Endothelial cell (in vitro differentiated cells): Measurements from ENCODE around the gene DOK5. TPM values are rescaled to one million over a fixed set of nuclear protein-coding genes. Genes with fewer than 3 reads are reported as not detected.

Source experiments
- DNase-seq: peaks from one replicate; pipeline ENCODE4 v3.0.0; 2021; ENCODE audit warnings: low spot score
- H3K27ac Mint-ChIP-seq: one replicate; pipeline ENCODE4 v1.8.0; 2021; ENCODE audit warnings: mixed read lengths, inconsistent platforms; ENCODE audit not compliant: unreplicated experiment
- H3K27me3 Mint-ChIP-seq: one replicate; pipeline ENCODE4 v1.8.0; 2021; ENCODE audit warnings: mild to moderate bottlenecking, moderate library complexity, mixed read lengths, inconsistent platforms; ENCODE audit not compliant: unreplicated experiment
- H3K36me3 Mint-ChIP-seq: one replicate; pipeline ENCODE4 v1.8.0; 2021; ENCODE audit warnings: mild to moderate bottlenecking, low read depth, mixed read lengths, inconsistent platforms; ENCODE audit not compliant: unreplicated experiment
- H3K4me1 Mint-ChIP-seq: one replicate; pipeline ENCODE4 v1.8.0; 2021; ENCODE audit warnings: mild to moderate bottlenecking, mixed read lengths, inconsistent platforms; ENCODE audit not compliant: unreplicated experiment
- H3K4me3 Mint-ChIP-seq: one replicate; pipeline ENCODE4 v1.8.0; 2021; ENCODE audit warnings: mild to moderate bottlenecking, mixed read lengths, inconsistent platforms; ENCODE audit not compliant: unreplicated experiment
- H3K9me3 Mint-ChIP-seq: one replicate; pipeline ENCODE4 v1.8.0; 2021; ENCODE audit warnings: mixed read lengths, inconsistent platforms; ENCODE audit not compliant: unreplicated experiment
- total RNA-seq: library from RNA; stranded (reverse); fragmentation: NEBNext Ultra II Directional; extraction: Animal tissue kit (Norgen Biotek cat#: 25700); gene quantifications from one replicate; pipeline ENCODE4 v1.2.1, GENCODE V29; 2021; ENCODE audit not compliant: unreplicated experiment
- TF ChIP-seq, protein P1 (sequence below): fragments of 200-600 bp; sonication (generic); IDR thresholded peaks from one replicate; pipeline ENCODE4 v1.5.0; 2021; ENCODE audit warnings: antibody characterized with exemption; ENCODE audit not compliant: unreplicated experiment

DOK5 gene
- total RNA-seq, 1 donor from 2014 or later = 0.26 TPM

- Mint-ChIP-seq H3K9me3 (no peaks in the 10 kb centered on the region), H3K27ac (no peak overlapping the region), H3K36me3 (no peaks in the 10 kb centered on the region), H3K4me3 (no peak overlapping the region), H3K4me1 (peaks cover 5% of the 10 kb centered on the region), H3K27me3 (peaks cover 2% of the 10 kb centered on the region)
- DNase-seq = no peak
- TF ChIP-seq, protein P1, sequence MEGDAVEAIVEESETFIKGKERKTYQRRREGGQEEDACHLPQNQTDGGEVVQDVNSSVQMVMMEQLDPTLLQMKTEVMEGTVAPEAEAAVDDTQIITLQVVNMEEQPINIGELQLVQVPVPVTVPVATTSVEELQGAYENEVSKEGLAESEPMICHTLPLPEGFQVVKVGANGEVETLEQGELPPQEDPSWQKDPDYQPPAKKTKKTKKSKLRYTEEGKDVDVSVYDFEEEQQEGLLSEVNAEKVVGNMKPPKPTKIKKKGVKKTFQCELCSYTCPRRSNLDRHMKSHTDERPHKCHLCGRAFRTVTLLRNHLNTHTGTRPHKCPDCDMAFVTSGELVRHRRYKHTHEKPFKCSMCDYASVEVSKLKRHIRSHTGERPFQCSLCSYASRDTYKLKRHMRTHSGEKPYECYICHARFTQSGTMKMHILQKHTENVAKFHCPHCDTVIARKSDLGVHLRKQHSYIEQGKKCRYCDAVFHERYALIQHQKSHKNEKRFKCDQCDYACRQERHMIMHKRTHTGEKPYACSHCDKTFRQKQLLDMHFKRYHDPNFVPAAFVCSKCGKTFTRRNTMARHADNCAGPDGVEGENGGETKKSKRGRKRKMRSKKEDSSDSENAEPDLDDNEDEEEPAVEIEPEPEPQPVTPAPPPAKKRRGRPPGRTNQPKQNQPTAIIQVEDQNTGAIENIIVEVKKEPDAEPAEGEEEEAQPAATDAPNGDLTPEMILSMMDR = no peak
Measured at GRCh38 chr20:54587408-54587807, 112.0 kb downstream of the DOK5 start.

DNA sequence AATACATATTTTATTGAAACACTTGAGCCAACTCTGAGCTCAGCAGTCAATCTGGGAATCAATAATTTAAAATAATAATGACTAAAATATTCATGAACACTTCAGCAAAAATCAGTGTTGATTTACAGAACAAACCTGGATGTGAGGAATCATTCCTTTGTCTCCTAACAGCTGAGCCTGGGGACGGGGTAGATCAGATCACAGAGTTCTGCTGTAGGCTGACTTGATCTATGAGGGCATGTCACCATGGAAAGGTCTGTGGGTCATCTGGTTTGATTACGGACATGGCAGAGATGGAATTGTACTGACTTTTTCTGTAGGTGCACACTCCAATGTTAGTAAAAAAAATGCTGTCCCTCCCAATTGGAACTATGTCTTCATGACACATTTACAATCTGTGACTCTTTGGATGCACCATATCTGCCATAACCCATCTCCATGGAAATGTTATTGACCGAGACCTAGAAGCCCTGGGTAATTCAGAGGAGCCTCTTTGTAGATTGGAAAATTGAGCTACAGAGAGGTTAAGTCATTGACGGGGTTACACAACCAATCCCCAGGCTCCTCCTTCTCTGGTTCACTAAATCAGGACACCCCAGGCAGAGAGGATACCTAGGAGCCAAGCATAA is 114.1 kb downstream of the DOK5 start:
- no peak for DNase-seq
- Mint-ChIP-seq H3K27ac (no peak overlapping the region), H3K4me3 (no peak overlapping the region), H3K4me1 (peaks cover 5% of the 10 kb centered on the region), H3K27me3 (peaks cover 2% of the 10 kb centered on the region), H3K36me3 (no peaks in the 10 kb centered on the region), H3K9me3 (no peaks in the 10 kb centered on the region)
- TF ChIP-seq, protein P1 = no peak

- no peaks in the 10 kb centered on the region for H3K9me3 Mint-ChIP-seq
Measured at GRCh38 chr20:54590856-54591255, 115.5 kb downstream of the DOK5 start.

GRCh38 chr20:54596651-54597050 is 121.3 kb downstream of the DOK5 start:
- H3K4me3 Mint-ChIP-seq = no peak overlapping the region
- no peaks in the 10 kb centered on the region for H3K36me3 Mint-ChIP-seq
- H3K27ac Mint-ChIP-seq = no peak overlapping the region
- no peaks in the 10 kb centered on the region for H3K9me3 Mint-ChIP-seq
- no peak for DNase-seq
- TF ChIP-seq, protein P1 = no peak
- no peaks in the 10 kb centered on the region for H3K4me1 Mint-ChIP-seq
- no peaks in the 10 kb centered on the region for H3K27me3 Mint-ChIP-seq

More at GRCh38 chr20:54590856-54591255, 115.5 kb downstream of the DOK5 start:
- peaks cover 1% of the 10 kb centered on the region for H3K27me3 Mint-ChIP-seq
- no peaks in the 10 kb centered on the region for H3K4me1 Mint-ChIP-seq
- H3K36me3 Mint-ChIP-seq = no peaks in the 10 kb centered on the region
- no peak overlapping the region for H3K4me3 Mint-ChIP-seq
- H3K27ac Mint-ChIP-seq = no peak overlapping the region
- no peak for DNase-seq
- TF ChIP-seq, protein P1 = no peak

- Mint-ChIP-seq H3K27me3 (no peaks in the 10 kb centered on the region), H3K4me1 (no peaks in the 10 kb centered on the region), H3K36me3 (no peaks in the 10 kb centered on the region)
Measured at GRCh38 chr20:54598352-54598751, 123.0 kb downstream of the DOK5 start.

More at GRCh38 chr20:54598352-54598751, 123.0 kb downstream of the DOK5 start:
- Mint-ChIP-seq H3K27ac (no peak overlapping the region), H3K9me3 (no peaks in the 10 kb centered on the region), H3K4me3 (no peak overlapping the region)
- no peak for DNase-seq
- TF ChIP-seq, protein P1 = no peak
